Mesenchymal stem cell (in vitro differentiated cells and primary cell): ENCODE results near the gene KCND3.
"Not testable (repeated sequence)": the region's sequence is repeated elsewhere in the genome, so short reads cannot be mapped to it uniquely, and the experiment has no call there.

ENCODE experiments used
- DNase-seq: peaks from one replicate; pipeline ENCODE4 v3.0.0-alpha.2; 2013
- H2AFZ ChIP-seq: one replicate; pipeline ENCODE4 v1.6.1; 2013; ENCODE audit warnings: low read depth, mild to moderate bottlenecking, control low read depth, inconsistent platforms, low read length, moderate library complexity
- H2AK5ac ChIP-seq: 2 replicates; pipeline ENCODE4 v1.6.1; 2013; ENCODE audit warnings: low read length, moderate library complexity, mild to moderate bottlenecking, inconsistent platforms; ENCODE audit not compliant: severe bottlenecking
- H2BK120ac ChIP-seq: one replicate; pipeline ENCODE4 v1.6.1; 2013; ENCODE audit warnings: low read depth, mild to moderate bottlenecking, inconsistent platforms, low read length, moderate library complexity
- H2BK12ac ChIP-seq, 2 experiments: one replicate each; pipeline ENCODE4 v1.6.1; 2013; ENCODE audit warnings: inconsistent platforms in 2 of 2, low read length in 2 of 2, mild to moderate bottlenecking in 2 of 2, moderate library complexity in 2 of 2, control low read depth in 1 of 2
- H2BK15ac ChIP-seq: one replicate; pipeline ENCODE4 v1.6.1; 2013; ENCODE audit warnings: mild to moderate bottlenecking, low read depth, inconsistent platforms; ENCODE audit not compliant: poor library complexity, severe bottlenecking
- H2BK5ac ChIP-seq: 2 replicates; pipeline ENCODE4 v1.6.1; 2013; ENCODE audit warnings: low read depth, mild to moderate bottlenecking, low read length, control low read depth, inconsistent platforms; ENCODE audit not compliant: poor library complexity, severe bottlenecking
- H3K14ac ChIP-seq, 2 experiments: one replicate each; pipeline ENCODE4 v1.6.1; 2013; ENCODE audit warnings: inconsistent platforms in 2 of 2, low read length in 2 of 2, control low read depth in 1 of 2, mild to moderate bottlenecking in 1 of 2, moderate library complexity in 1 of 2
- H3K18ac ChIP-seq, 2 experiments: one replicate each; pipeline ENCODE4 v1.6.1; 2013; ENCODE audit warnings: inconsistent platforms in 2 of 2, low read length in 2 of 2, control low read depth in 1 of 2, low read depth in 1 of 2, mild to moderate bottlenecking in 1 of 2
- H3K23ac ChIP-seq, 2 experiments: one replicate each; pipeline ENCODE4 v1.6.1; 2013; ENCODE audit warnings: inconsistent platforms in 2 of 2, low read length in 2 of 2, mild to moderate bottlenecking in 2 of 2, moderate library complexity in 2 of 2, control low read depth in 1 of 2
- H3K27ac ChIP-seq: 2 replicates; pipeline ENCODE4 v1.5.1; 2013; ENCODE audit warnings: mild to moderate bottlenecking, moderate library complexity, low read length, control low read depth, inconsistent platforms; ENCODE audit not compliant: poor library complexity, severe bottlenecking
- H3K27me3 ChIP-seq, 2 experiments: 2 replicates each; pipeline versions ENCODE4 v1.6.1 to v1.7.0; 2013; ENCODE audit warnings: low read length in 2 of 2, mild to moderate bottlenecking in 2 of 2, moderate library complexity in 2 of 2, control low read depth in 1 of 2, inconsistent platforms in 1 of 2; ENCODE audit not compliant: control insufficient read depth in 1 of 2, insufficient read depth in 1 of 2
- H3K36me3 ChIP-seq, 2 experiments: 2 replicates each; pipeline versions ENCODE4 v1.6.1 to v1.7.0; 2013; ENCODE audit warnings: low read length in 2 of 2, control low read depth in 1 of 2, inconsistent platforms in 1 of 2, low read depth in 1 of 2, mild to moderate bottlenecking in 1 of 2; ENCODE audit not compliant: insufficient read depth in 2 of 2, control insufficient read depth in 1 of 2
- H3K4ac ChIP-seq, 2 experiments: one replicate each; pipeline ENCODE4 v1.6.1; 2013; ENCODE audit warnings: inconsistent platforms in 2 of 2, low read length in 2 of 2, mild to moderate bottlenecking in 2 of 2, moderate library complexity in 2 of 2, control low read depth in 1 of 2, low read depth in 1 of 2
- H3K4me1 ChIP-seq: 2 replicates; pipeline ENCODE4 v1.6.1; 2013; ENCODE audit warnings: low read depth, low read length, control low read depth; ENCODE audit not compliant: control insufficient read depth, insufficient read depth
- H3K4me2 ChIP-seq: 2 replicates; pipeline ENCODE4 v1.6.1; 2013; ENCODE audit warnings: low read length, mild to moderate bottlenecking, inconsistent platforms; ENCODE audit not compliant: poor library complexity, severe bottlenecking
- H3K4me3 ChIP-seq, 2 experiments: 2 replicates each; pipeline versions ENCODE4 v1.5.1 to v1.7.0; 2013; ENCODE audit warnings: low read length in 2 of 2, mild to moderate bottlenecking in 2 of 2, control low read depth in 1 of 2, low read depth in 1 of 2; ENCODE audit not compliant: insufficient read depth in 1 of 2
- H3K79me1 ChIP-seq: replicated peaks from 2 replicates; pipeline ENCODE4 v1.6.1; 2013; ENCODE audit warnings: mild to moderate bottlenecking, control low read depth, low read length, inconsistent platforms; ENCODE audit not compliant: poor library complexity, severe bottlenecking
- H3K9ac ChIP-seq: 2 replicates; pipeline ENCODE4 v1.7.0; 2013; ENCODE audit warnings: mild to moderate bottlenecking, low read length, moderate library complexity
- H3K9me3 ChIP-seq: 2 replicates; pipeline ENCODE4 v1.7.0; 2013; ENCODE audit warnings: mild to moderate bottlenecking, low read length; ENCODE audit not compliant: control insufficient read depth
- H4K8ac ChIP-seq: one replicate; pipeline ENCODE4 v1.6.1; 2013; ENCODE audit warnings: inconsistent platforms, mild to moderate bottlenecking, low read length, moderate library complexity
- H4K91ac ChIP-seq: one replicate; pipeline ENCODE4 v1.6.1; 2013; ENCODE audit warnings: mild to moderate bottlenecking, low read length, inconsistent platforms
- WGBS: methylation state at CpG from one replicate; pipeline ENCODE4 v1.1.7; 2013; ENCODE audit warnings: mixed read lengths; 5-methylcytosine and 5-hydroxymethylcytosine counted together

The KCND3 gene

GRCh38 chr1:111799722-111800121, 189.7 kb downstream of the KCND3 start:
- not testable (repeated sequence) for H4K91ac ChIP-seq, DNase-seq, H3K14ac ChIP-seq, H3K9me3 ChIP-seq, H3K79me1 ChIP-seq, H4K8ac ChIP-seq, H3K27ac ChIP-seq, H2BK15ac ChIP-seq, H3K18ac ChIP-seq, H2AK5ac ChIP-seq, H3K9ac ChIP-seq, H3K4ac ChIP-seq, H3K36me3 ChIP-seq, H3K23ac ChIP-seq, H2BK120ac ChIP-seq, H3K4me2 ChIP-seq, H3K4me1 ChIP-seq, H2BK5ac ChIP-seq, H2BK12ac ChIP-seq, H3K4me3 ChIP-seq
- 88% methylated on average over 10 of the region's 14 CpGs for WGBS
- Histone ChIP-seq H2AFZ (peak overlapping the region; percentile 36), H3K27me3 (peaks cover 11 to 23% of the 10 kb centered on the region in 2 experiments)

DNA sequence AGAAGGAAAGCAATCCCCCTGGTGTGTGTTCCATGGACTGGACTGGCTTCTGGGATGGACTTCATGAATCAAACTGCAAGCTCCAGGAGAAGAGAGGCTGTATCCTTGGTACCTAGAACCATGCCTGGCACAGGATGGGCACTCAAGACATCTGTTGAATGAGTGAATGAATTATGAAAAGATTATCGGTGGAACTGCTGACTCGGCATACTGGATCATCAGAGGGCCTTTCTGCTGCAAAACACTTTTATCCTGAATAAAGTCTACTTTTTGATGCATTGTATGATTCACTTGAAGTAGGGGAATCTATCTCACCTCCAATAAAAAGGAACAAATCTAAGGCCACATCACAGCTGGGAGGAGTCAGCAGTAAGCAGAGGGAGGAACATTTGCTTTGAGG, 190.9 kb downstream of the KCND3 start:
- no peak overlapping the region for H2BK120ac ChIP-seq
- no peak overlapping the region for H3K14ac ChIP-seq
- H4K91ac ChIP-seq: no peak overlapping the region
- H3K4ac ChIP-seq: no peak overlapping the region
- H3K23ac ChIP-seq: no peak overlapping the region
- peaks cover 6 to 22% of the 10 kb centered on the region in 2 experiments for H3K27me3 ChIP-seq
- no peak overlapping the region for H4K8ac ChIP-seq
- H3K4me2 ChIP-seq: no peak overlapping the region
- no peak overlapping the region for H2AK5ac ChIP-seq
- WGBS: 100% methylated on average over 2 of the region's 2 CpGs
- no peak overlapping the region for H2BK12ac ChIP-seq
- H3K18ac ChIP-seq: no peak overlapping the region
- H2AFZ ChIP-seq: no peak overlapping the region
- no peaks in the 10 kb centered on the region for H3K4me1 ChIP-seq
- no peak for DNase-seq
- no peaks in the 10 kb centered on the region for H3K79me1 ChIP-seq
- H2BK15ac ChIP-seq: no peak overlapping the region
- no peaks in the 10 kb centered on the region for H3K9me3 ChIP-seq
- no peak overlapping the region for H2BK5ac ChIP-seq
- H3K4me3 ChIP-seq: no peak overlapping the region
- no peak overlapping the region for H3K9ac ChIP-seq
- no peaks in the 10 kb centered on the region for H3K36me3 ChIP-seq
- no peak overlapping the region for H3K27ac ChIP-seq

GRCh38 chr1:111795401-111795800, 194.1 kb downstream of the KCND3 start:
- Histone ChIP-seq H3K36me3 (no peaks in the 10 kb centered on the region), H4K8ac (no peak overlapping the region), H4K91ac (no peak overlapping the region), H2BK15ac (no peak overlapping the region), H3K4me2 (no peak overlapping the region), H2AFZ (no peak overlapping the region), H2AK5ac (no peak overlapping the region), H3K9ac (no peak overlapping the region), H3K79me1 (no peaks in the 10 kb centered on the region), H3K14ac (no peak overlapping the region), H3K4me3 (no peak overlapping the region), H2BK12ac (no peak overlapping the region), H3K18ac (no peak overlapping the region), H3K23ac (no peak overlapping the region), H3K9me3 (no peaks in the 10 kb centered on the region), H2BK120ac (no peak overlapping the region), H3K27me3 (peaks cover 13 to 30% of the 10 kb centered on the region in 2 experiments), H3K4me1 (no peaks in the 10 kb centered on the region), H3K27ac (no peak overlapping the region), H3K4ac (no peak overlapping the region), H2BK5ac (no peak overlapping the region)
- no peak for DNase-seq
- 88% methylated on average over 4 of the region's 6 CpGs for WGBS

GRCh38 chr1:111793923-111794322, 195.5 kb downstream of the KCND3 start:
- Histone ChIP-seq H4K91ac (no peak overlapping the region), H2BK5ac (no peak overlapping the region), H3K4me1 (no peaks in the 10 kb centered on the region), H3K18ac (no peak overlapping the region), H2BK120ac (no peak overlapping the region), H3K4ac (no peak overlapping the region), H2AFZ (no peak overlapping the region), H3K9me3 (no peaks in the 10 kb centered on the region), H3K4me2 (no peak overlapping the region), H3K9ac (no peak overlapping the region), H3K27ac (no peak overlapping the region), H2AK5ac (no peak overlapping the region), H2BK15ac (no peak overlapping the region), H3K23ac (no peak overlapping the region), H3K14ac (no peak overlapping the region), H2BK12ac (no peak overlapping the region), H3K36me3 (no peaks in the 10 kb centered on the region), H4K8ac (no peak overlapping the region), H3K4me3 (no peak overlapping the region), H3K79me1 (no peaks in the 10 kb centered on the region), H3K27me3 (peaks cover 18 to 33% of the 10 kb centered on the region in 2 experiments)
- no peak for DNase-seq
- WGBS: 32% methylated on average over 2 of the region's 2 CpGs
